Natural killer cell (primary cell): ENCODE measurements around the gene MIF4GD. TPM values are rescaled to one million over a fixed set of nuclear protein-coding genes. Genes with fewer than 3 reads are reported as not detected.

Source experiments
- ATAC-seq, 3 donors: fragments of 150-1000 bp in 2 of 3; fragments of 200-7000 bp in 1 of 3; cut with Tn5 transposase; 1 replicate in 1 of 3; 2 replicates in 2 of 3; pipeline ENCODE4 v1.10.0; 2021; ENCODE audit warnings: mild to moderate bottlenecking in 2 of 3, moderate library complexity in 2 of 3
- DNase-seq, 2 donors: peaks; one replicate each; pipeline versions ENCODE4 v3.0.0 to v3.0.0-alpha.2; 2013 to 2021; ENCODE audit warnings: mixed read lengths in 1 of 2
- H3K27ac ChIP-seq: one replicate; pipeline ENCODE4 v1.5.1; 2013; ENCODE audit warnings: mild to moderate bottlenecking, low read length
- H3K27me3 ChIP-seq: one replicate; pipeline ENCODE4 v1.6.1; 2013; ENCODE audit warnings: low read length; ENCODE audit not compliant: control insufficient read depth, insufficient read depth
- H3K36me3 ChIP-seq: one replicate; pipeline ENCODE4 v1.6.1; 2013; ENCODE audit warnings: low read length; ENCODE audit not compliant: control insufficient read depth, insufficient read depth
- H3K4me1 ChIP-seq: one replicate; pipeline ENCODE4 v1.6.1; 2013; ENCODE audit warnings: low read length; ENCODE audit not compliant: control insufficient read depth, insufficient read depth
- H3K4me3 ChIP-seq: one replicate; pipeline ENCODE4 v1.5.1; 2013; ENCODE audit warnings: low read length
- H3K9me3 ChIP-seq: one replicate; pipeline ENCODE4 v1.6.1; 2013; ENCODE audit warnings: low read length; ENCODE audit not compliant: control insufficient read depth, insufficient read depth
- H3K27ac Mint-ChIP-seq, 2 donors: one replicate each; pipeline ENCODE4 v1.8.0; 2022; ENCODE audit warnings: mild to moderate bottlenecking in 2 of 2, mixed read lengths in 2 of 2, moderate library complexity in 1 of 2
- H3K27me3 Mint-ChIP-seq, 2 donors: one replicate each; pipeline ENCODE4 v1.8.0; 2022; ENCODE audit warnings: low read depth in 2 of 2, mixed read lengths in 2 of 2
- H3K36me3 Mint-ChIP-seq: one replicate; pipeline ENCODE4 v1.8.0; 2022; ENCODE audit warnings: mixed read lengths
- H3K4me1 Mint-ChIP-seq, 2 donors: one replicate each; pipeline ENCODE4 v1.8.0; 2022; ENCODE audit warnings: mixed read lengths in 2 of 2
- H3K4me3 Mint-ChIP-seq: one replicate; pipeline ENCODE4 v1.8.0; 2022; ENCODE audit warnings: mild to moderate bottlenecking, moderate library complexity, mixed read lengths
- H3K9me3 Mint-ChIP-seq, 2 donors: one replicate each; pipeline ENCODE4 v1.8.0; 2022; ENCODE audit warnings: mixed read lengths in 2 of 2
- WGBS: methylation state at CpG from one replicate; pipeline ENCODE4 v1.1.7; 2013; ENCODE audit warnings: missing lambda C conversion rate; ENCODE audit not compliant: insufficient coverage; 5-methylcytosine and 5-hydroxymethylcytosine counted together
- intact Hi-C: fragments of 100-400 bp; cut with micrococcal nuclease; formaldehyde crosslinking; loops from one replicate; pipeline ENCODE4 v1.14.2; 2022
- total RNA-seq, 4 donors: library from RNA; stranded (reverse); fragments of 120-200 nt in 1 of 4; gene quantifications; one replicate each; pipeline versions ENCODE4 v1.2.3 to v1.2.4, GENCODE V29; 2013 to 2022
- TF ChIP-seq, protein P1 (sequence below): fragments of 200-600 bp; IDR thresholded peaks from one replicate; pipeline ENCODE4 v1.8.0; 2022; ENCODE audit warnings: antibody characterized with exemption

Gene MIF4GD
- total RNA-seq, 3 donors from 2014 or later (not counting 1 experiment from before 2014, with no cell fraction given), result 44.5 to 56.9 (median 50.3) TPM

DNA sequence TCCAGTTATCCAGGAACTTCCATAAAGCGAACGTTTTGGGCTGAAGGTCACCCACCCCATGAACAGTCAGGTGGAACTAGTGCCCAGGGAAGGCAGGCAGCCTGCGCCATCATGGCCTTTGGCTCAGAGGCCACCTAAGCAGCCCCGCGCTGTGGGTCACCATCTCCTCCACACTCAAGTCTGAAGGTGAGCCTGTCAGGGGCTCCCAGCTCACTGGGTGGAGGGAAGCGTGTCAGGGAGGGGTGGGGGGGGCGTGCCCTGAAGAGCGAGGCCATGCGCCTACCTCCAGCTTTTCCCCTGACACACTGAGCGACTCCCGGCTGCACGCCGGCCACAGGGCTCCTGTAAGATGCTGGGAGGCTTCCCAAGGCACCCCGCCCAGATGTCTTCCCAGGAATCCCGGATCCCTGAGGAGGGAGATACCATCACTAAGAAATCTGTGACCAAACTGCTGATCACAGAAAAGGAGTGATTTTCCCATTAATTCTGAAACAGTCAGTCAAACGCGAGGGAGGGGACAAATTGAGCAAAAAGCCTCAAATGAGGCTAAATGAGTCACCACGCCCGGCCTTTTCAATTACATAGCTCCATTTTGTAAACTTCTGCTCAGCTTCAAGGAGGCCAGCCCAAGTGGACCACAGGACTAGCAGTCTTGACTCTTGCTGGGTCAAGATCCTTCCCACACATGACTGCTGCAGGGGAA is 44.7 kb upstream of the MIF4GD start:
- H3K27ac Mint-ChIP-seq, result peak overlapping the region in 1 of 2 donors; percentile 22
- no peak for DNase-seq
- peak in 1 of 3 donors; percentile 9 for ATAC-seq

DNA sequence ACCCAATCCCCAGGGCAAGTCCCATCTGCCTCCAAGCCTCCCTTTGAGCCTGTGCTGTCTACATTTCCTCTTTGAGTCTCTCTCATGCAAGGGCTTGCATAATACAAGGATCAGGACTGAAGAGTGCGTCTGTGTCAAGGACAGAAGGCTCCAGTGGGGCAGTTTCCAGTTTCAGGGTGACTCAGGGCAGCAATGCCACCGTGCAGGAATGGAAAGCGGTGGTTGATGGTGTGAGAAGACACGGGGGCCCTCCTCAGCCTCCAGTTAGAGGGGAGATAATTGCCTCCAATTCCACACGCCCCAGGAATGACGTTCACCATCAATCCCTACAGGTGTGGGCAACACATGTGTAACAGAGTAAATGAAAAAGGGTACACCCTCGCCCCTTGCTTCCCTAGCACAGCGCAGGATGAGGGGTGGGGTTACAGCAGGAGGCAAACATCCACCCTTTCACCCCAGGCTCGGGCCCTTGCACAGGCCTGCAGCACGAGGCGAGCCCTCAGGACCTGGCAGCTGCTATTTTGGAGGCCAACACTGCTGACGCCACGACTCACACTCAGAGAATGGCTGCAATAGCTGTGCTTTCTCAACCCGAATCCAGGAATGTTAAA is 43.0 kb upstream of the MIF4GD start:
- Mint-ChIP-seq H3K4me3 (no peak overlapping the region), H3K27ac (peak overlapping the region; percentile 61 to 80), H3K4me1 (peaks cover 5 to 12% of the 10 kb centered on the region in 2 donors), H3K9me3 (no peaks in the 10 kb centered on the region), H3K36me3 (no peaks in the 10 kb centered on the region), H3K27me3 (no peaks in the 10 kb centered on the region)
- intact Hi-C loops, result no loop called here
- Histone ChIP-seq H3K4me1 (peaks cover 63% of the 10 kb centered on the region), H3K36me3 (peaks cover 19% of the 10 kb centered on the region), H3K27ac (peak overlapping the region; percentile 56), H3K27me3 (no peaks in the 10 kb centered on the region), H3K9me3 (no peaks in the 10 kb centered on the region), H3K4me3 (no peak overlapping the region)
- TF ChIP-seq, protein P1, sequence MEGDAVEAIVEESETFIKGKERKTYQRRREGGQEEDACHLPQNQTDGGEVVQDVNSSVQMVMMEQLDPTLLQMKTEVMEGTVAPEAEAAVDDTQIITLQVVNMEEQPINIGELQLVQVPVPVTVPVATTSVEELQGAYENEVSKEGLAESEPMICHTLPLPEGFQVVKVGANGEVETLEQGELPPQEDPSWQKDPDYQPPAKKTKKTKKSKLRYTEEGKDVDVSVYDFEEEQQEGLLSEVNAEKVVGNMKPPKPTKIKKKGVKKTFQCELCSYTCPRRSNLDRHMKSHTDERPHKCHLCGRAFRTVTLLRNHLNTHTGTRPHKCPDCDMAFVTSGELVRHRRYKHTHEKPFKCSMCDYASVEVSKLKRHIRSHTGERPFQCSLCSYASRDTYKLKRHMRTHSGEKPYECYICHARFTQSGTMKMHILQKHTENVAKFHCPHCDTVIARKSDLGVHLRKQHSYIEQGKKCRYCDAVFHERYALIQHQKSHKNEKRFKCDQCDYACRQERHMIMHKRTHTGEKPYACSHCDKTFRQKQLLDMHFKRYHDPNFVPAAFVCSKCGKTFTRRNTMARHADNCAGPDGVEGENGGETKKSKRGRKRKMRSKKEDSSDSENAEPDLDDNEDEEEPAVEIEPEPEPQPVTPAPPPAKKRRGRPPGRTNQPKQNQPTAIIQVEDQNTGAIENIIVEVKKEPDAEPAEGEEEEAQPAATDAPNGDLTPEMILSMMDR, result no peak
- DNase-seq (no peak), ATAC-seq (peak in 1 of 3 donors; percentile 25)
- 78% methylated on average over 14 of the region's 14 CpGs for WGBS

More for the DNA sequence above, 44.7 kb upstream of the MIF4GD start:
- Mint-ChIP-seq H3K27me3 (no peaks in the 10 kb centered on the region), H3K4me1 (peaks cover 5 to 12% of the 10 kb centered on the region in 2 donors), H3K4me3 (no peak overlapping the region), H3K9me3 (no peaks in the 10 kb centered on the region), H3K36me3 (no peaks in the 10 kb centered on the region)
- peaks cover 30% of the 10 kb centered on the region for H3K36me3 ChIP-seq
- peaks cover 53% of the 10 kb centered on the region for H3K4me1 ChIP-seq
- intact Hi-C loops, result no loop called here
- no peak overlapping the region for H3K4me3 ChIP-seq
- H3K27me3 ChIP-seq, result no peaks in the 10 kb centered on the region
- TF ChIP-seq, protein P1, result no peak
- no peaks in the 10 kb centered on the region for H3K9me3 ChIP-seq
- 88% methylated on average over 18 of the region's 19 CpGs for WGBS
- H3K27ac ChIP-seq, result peak overlapping the region; percentile 30

DNA sequence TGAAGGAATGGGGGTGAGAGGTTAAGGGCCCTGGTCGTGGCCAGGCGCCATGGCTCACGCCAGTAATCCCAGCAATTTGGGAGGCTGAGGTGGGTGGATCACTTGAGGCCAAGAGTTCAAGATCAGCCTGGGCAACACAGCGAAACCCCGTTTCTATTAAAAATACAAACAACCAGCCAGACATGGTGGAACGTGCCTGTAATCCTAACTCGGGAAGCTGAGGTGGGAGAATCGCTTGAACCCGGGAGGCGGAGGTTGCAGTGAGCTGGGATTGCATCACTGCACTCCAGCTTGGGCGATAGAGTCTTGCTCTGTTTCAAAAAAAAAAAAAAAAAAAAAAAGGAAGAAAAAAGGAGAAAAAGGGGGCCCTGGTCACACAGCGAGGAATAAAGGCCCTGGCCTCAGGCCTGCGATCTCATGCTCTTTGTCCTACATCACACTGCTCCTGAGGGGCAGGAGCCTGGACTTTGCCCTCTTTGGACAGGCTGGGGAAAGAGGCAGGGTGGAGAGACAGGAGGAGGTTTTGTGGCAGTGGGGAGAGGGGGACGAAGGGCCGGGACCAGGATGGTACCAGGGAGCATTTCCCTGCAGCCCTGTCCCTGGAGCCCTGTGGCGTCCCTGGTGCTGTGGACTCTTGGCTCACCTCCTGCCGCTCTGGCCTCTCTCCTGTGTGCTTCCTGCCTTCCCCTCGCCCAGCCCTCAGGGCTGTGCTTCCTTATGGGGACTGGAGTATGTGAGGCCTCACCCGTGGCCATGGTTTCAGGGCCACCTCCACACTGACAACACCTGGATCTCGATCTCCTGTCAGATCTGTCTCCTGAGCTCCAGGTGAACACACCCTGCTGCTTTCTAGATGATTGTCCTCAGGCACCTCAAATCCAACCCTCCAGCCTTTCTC is 38.0 kb upstream of the MIF4GD start:
- Histone ChIP-seq H3K9me3 (no peaks in the 10 kb centered on the region), H3K4me1 (peaks cover 41% of the 10 kb centered on the region), H3K36me3 (no peaks in the 10 kb centered on the region), H3K4me3 (no peak overlapping the region), H3K27ac (no peak overlapping the region), H3K27me3 (no peaks in the 10 kb centered on the region)
- Mint-ChIP-seq H3K4me1 (peaks cover 5% of the 10 kb centered on the region in 2 donors), H3K9me3 (no peaks in the 10 kb centered on the region), H3K4me3 (no peak overlapping the region), H3K36me3 (no peaks in the 10 kb centered on the region), H3K27me3 (no peaks in the 10 kb centered on the region), H3K27ac (no peak overlapping the region)
- 79% methylated on average over 20 of the region's 20 CpGs for WGBS
- ATAC-seq (no peak), DNase-seq (no peak)
- intact Hi-C loops, result no loop called here
- TF ChIP-seq, protein P1, result no peak
